Fibroblast of mammary gland (primary cell): Measurements from ENCODE around the gene PALLD.

Source experiments
- DNase-seq: peaks from one replicate; pipeline ENCODE4 v3.0.0-alpha.2; 2010; ENCODE audit warnings: low read depth
- H3K4me3 ChIP-seq: 2 replicates; pipeline ENCODE4 v1.5.1; 2011; ENCODE audit warnings: low read depth, mild to moderate bottlenecking, low read length, moderate library complexity; ENCODE audit not compliant: control insufficient read depth
- TF ChIP-seq, protein P1 (sequence below): conservative IDR thresholded peaks from 2 replicates; pipeline ENCODE4 v1.5.1; 2011; ENCODE audit warnings: low read depth, low read length, inconsistent platforms; ENCODE audit not compliant: control insufficient read depth, insufficient read depth

The PALLD gene

GRCh38 chr4:168584321-168584771 is 87.5 kb downstream of the PALLD start:
- TF ChIP-seq, protein P1, sequence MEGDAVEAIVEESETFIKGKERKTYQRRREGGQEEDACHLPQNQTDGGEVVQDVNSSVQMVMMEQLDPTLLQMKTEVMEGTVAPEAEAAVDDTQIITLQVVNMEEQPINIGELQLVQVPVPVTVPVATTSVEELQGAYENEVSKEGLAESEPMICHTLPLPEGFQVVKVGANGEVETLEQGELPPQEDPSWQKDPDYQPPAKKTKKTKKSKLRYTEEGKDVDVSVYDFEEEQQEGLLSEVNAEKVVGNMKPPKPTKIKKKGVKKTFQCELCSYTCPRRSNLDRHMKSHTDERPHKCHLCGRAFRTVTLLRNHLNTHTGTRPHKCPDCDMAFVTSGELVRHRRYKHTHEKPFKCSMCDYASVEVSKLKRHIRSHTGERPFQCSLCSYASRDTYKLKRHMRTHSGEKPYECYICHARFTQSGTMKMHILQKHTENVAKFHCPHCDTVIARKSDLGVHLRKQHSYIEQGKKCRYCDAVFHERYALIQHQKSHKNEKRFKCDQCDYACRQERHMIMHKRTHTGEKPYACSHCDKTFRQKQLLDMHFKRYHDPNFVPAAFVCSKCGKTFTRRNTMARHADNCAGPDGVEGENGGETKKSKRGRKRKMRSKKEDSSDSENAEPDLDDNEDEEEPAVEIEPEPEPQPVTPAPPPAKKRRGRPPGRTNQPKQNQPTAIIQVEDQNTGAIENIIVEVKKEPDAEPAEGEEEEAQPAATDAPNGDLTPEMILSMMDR = no peak
- DNase-seq = peak; percentile 64
- H3K4me3 ChIP-seq = no peak overlapping the region

DNA sequence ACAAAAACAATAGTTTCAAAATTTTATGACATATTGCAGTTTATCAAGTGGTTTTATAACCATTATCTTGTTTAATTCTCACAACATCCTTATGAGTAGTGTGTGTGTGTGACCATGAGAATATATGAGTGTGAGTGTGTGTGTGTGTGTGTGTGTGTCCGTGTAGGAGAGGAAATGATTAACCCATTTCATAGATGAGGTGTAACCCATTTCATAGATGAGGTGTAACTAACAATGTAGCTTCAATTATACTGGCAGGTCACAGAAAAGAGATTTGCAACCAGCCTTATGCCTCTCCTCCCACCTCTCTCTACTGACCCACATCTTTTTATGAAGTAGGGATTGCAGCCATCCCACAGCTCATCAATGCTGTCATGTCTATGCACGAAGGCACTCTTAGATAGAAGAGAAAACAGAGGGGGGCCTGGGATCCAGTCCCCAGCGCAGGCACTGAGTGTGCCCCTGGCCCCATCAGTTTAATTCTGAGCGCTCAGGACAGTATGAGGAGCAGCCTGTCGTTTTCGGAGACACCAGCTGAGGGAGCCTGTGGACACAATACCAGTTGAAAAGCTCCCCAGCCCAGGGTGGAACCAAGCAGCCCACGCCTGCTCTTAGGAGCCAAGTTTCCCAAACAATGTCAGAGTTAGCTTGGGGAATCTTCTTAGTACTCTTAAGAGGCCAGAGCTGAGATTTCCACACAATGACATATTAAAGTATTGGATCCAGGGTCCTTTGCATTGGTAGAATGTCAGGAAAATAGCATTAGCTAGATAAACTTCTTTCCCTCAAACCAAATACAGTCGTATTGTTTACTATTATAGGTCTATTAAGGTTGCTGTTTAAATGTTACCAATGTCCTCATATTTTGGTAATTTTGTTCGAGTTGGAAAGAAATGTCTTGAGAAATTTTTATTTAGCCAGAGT is 88.6 kb downstream of the PALLD start:
- DNase-seq = peak; percentile 87
- TF ChIP-seq, protein P1 = peak; percentile 76
- no peak overlapping the region for H3K4me3 ChIP-seq

GRCh38 chr4:168586926-168587325 is 90.1 kb downstream of the PALLD start:
- DNase-seq = no peak
- H3K4me3 ChIP-seq = no peak overlapping the region
- TF ChIP-seq, protein P1 = no peak

- no peak overlapping the region for H3K4me3 ChIP-seq
- TF ChIP-seq, protein P1 = no peak
- peak; percentile 94 for DNase-seq
Observed at GRCh38 chr4:168587411-168588125, 90.7 kb downstream of the PALLD start.

DNA sequence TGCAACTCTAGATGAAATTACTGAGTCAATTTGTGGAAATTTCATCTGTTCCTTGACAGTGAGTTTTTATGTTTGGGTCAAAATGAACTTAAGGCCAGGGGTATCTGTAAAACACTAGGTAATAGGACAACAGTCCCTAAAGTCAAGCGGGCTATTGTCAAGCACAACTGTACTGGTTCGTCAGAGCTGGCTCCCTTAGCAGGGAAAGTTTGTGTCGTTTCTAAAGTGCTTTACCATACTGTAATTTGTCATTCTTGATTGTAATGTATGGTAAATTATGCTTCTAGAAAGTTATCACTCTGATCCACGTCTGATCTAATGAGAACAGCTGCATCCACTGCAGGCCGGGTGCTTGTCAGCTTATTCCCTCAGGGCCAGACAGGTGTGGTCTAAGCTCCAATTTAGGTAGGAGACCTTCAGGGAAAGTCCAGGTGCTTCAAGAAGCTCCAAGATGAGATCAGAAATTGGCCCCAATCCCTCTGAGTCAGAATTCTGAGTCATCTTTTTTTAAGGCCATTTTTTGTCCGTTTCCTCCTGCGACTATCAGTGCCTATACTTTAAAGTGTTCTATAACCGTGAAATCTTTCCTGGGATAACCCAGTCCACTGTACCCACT is 92.2 kb downstream of the PALLD start:
- TF ChIP-seq, protein P1 = no peak
- DNase-seq = peak; percentile 86
- no peak overlapping the region for H3K4me3 ChIP-seq

GRCh38 chr4:168592676-168593075 is 95.8 kb downstream of the PALLD start:
- DNase-seq = no peak
- no peak overlapping the region for H3K4me3 ChIP-seq
- TF ChIP-seq, protein P1 = no peak
